Endothelial cell (in vitro differentiated cells): ENCODE measurements around the gene IL1RAP. TPM values are rescaled to one million over a fixed set of nuclear protein-coding genes. Genes with fewer than 3 reads are reported as not detected.
A peak's percentile ranks its signal among the peaks of the same experiment; 100 is the strongest.

ENCODE experiments used
- DNase-seq: peaks from one replicate; pipeline ENCODE4 v3.0.0; 2021; ENCODE audit warnings: low spot score
- H3K27ac Mint-ChIP-seq: one replicate; pipeline ENCODE4 v1.8.0; 2021; ENCODE audit warnings: mixed read lengths, inconsistent platforms; ENCODE audit not compliant: unreplicated experiment
- H3K27me3 Mint-ChIP-seq: one replicate; pipeline ENCODE4 v1.8.0; 2021; ENCODE audit warnings: mild to moderate bottlenecking, moderate library complexity, mixed read lengths, inconsistent platforms; ENCODE audit not compliant: unreplicated experiment
- H3K36me3 Mint-ChIP-seq: one replicate; pipeline ENCODE4 v1.8.0; 2021; ENCODE audit warnings: mild to moderate bottlenecking, low read depth, mixed read lengths, inconsistent platforms; ENCODE audit not compliant: unreplicated experiment
- H3K4me1 Mint-ChIP-seq: one replicate; pipeline ENCODE4 v1.8.0; 2021; ENCODE audit warnings: mild to moderate bottlenecking, mixed read lengths, inconsistent platforms; ENCODE audit not compliant: unreplicated experiment
- H3K4me3 Mint-ChIP-seq: one replicate; pipeline ENCODE4 v1.8.0; 2021; ENCODE audit warnings: mild to moderate bottlenecking, mixed read lengths, inconsistent platforms; ENCODE audit not compliant: unreplicated experiment
- H3K9me3 Mint-ChIP-seq: one replicate; pipeline ENCODE4 v1.8.0; 2021; ENCODE audit warnings: mixed read lengths, inconsistent platforms; ENCODE audit not compliant: unreplicated experiment
- total RNA-seq: library from RNA; stranded (reverse); fragmentation: NEBNext Ultra II Directional; extraction: Animal tissue kit (Norgen Biotek cat#: 25700); gene quantifications from one replicate; pipeline ENCODE4 v1.2.1, GENCODE V29; 2021; ENCODE audit not compliant: unreplicated experiment
- TF ChIP-seq, protein P1 (sequence below): fragments of 200-600 bp; sonication (generic); IDR thresholded peaks from one replicate; pipeline ENCODE4 v1.5.0; 2021; ENCODE audit warnings: antibody characterized with exemption; ENCODE audit not compliant: unreplicated experiment

Gene IL1RAP
- total RNA-seq, 1 donor from 2014 or later = 7.7 TPM

- Mint-ChIP-seq H3K4me3 (peak overlapping the region; percentile 73), H3K9me3 (peaks cover 5% of the 10 kb centered on the region), H3K36me3 (no peaks in the 10 kb centered on the region), H3K4me1 (peaks cover 3% of the 10 kb centered on the region), H3K27me3 (no peaks in the 10 kb centered on the region), H3K27ac (peak overlapping the region; percentile 75)
- peak; percentile 5 for DNase-seq
- TF ChIP-seq, protein P1, sequence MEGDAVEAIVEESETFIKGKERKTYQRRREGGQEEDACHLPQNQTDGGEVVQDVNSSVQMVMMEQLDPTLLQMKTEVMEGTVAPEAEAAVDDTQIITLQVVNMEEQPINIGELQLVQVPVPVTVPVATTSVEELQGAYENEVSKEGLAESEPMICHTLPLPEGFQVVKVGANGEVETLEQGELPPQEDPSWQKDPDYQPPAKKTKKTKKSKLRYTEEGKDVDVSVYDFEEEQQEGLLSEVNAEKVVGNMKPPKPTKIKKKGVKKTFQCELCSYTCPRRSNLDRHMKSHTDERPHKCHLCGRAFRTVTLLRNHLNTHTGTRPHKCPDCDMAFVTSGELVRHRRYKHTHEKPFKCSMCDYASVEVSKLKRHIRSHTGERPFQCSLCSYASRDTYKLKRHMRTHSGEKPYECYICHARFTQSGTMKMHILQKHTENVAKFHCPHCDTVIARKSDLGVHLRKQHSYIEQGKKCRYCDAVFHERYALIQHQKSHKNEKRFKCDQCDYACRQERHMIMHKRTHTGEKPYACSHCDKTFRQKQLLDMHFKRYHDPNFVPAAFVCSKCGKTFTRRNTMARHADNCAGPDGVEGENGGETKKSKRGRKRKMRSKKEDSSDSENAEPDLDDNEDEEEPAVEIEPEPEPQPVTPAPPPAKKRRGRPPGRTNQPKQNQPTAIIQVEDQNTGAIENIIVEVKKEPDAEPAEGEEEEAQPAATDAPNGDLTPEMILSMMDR = no peak
Measured at GRCh38 chr3:190552969-190553759, 39.3 kb downstream of the IL1RAP start.

DNA sequence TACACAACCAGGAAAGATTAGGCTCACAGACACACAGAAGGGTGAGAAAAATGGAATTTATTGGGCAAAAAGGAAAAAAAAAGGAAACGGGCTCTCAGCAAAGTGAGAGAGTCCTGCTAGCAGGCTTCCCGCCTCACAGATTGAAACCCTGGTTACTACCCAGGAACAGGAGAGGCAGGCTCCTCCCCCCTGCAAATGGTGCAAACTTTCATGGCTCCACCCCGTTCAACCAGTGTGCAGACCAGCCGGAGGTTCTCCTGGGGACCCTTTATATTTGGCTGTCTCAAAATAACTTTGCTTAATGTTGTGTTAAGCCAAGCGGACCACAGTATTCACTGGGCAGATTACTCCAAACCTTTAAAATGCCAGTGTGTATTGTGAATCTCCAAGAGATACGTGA, 40.3 kb downstream of the IL1RAP start:
- Mint-ChIP-seq H3K27ac (no peak overlapping the region), H3K4me3 (peak overlapping the region; percentile 49), H3K27me3 (no peaks in the 10 kb centered on the region), H3K36me3 (no peaks in the 10 kb centered on the region), H3K9me3 (peaks cover 5% of the 10 kb centered on the region), H3K4me1 (peaks cover 3% of the 10 kb centered on the region)
- DNase-seq = peak; percentile 19
- TF ChIP-seq, protein P1 = no peak

GRCh38 chr3:190556351-190556750, 42.5 kb downstream of the IL1RAP start:
- Mint-ChIP-seq H3K27me3 (no peaks in the 10 kb centered on the region), H3K27ac (no peak overlapping the region), H3K4me1 (peaks cover 3% of the 10 kb centered on the region), H3K9me3 (peaks cover 5% of the 10 kb centered on the region), H3K36me3 (no peaks in the 10 kb centered on the region), H3K4me3 (no peak overlapping the region)
- DNase-seq = no peak
- TF ChIP-seq, protein P1 = no peak

- Mint-ChIP-seq H3K4me1 (peaks cover 3% of the 10 kb centered on the region), H3K36me3 (no peaks in the 10 kb centered on the region), H3K27ac (no peak overlapping the region), H3K9me3 (peaks cover 5% of the 10 kb centered on the region), H3K27me3 (no peaks in the 10 kb centered on the region), H3K4me3 (no peak overlapping the region)
- TF ChIP-seq, protein P1 = no peak
- no peak for DNase-seq
Measured at GRCh38 chr3:190557296-190557695, 43.4 kb downstream of the IL1RAP start.

DNA sequence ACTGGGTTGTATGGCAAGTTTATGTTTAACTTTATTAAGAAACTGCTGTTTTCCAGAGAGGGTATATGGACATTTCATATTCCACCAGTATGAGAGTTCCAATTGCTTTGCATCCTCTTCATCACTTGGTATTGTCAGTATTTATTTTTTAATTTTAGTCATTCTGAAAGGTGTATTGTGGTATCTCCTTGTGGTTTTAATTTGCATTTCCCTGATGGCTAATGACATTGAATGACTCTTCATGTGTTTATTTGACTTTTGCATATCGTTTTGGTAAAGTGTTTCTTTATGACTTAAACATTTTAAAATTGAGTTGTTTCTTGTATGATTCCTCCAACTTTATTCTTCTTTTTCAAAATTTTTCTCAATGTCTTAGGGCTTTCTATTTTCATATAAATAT, 44.4 kb downstream of the IL1RAP start:
- Mint-ChIP-seq H3K4me3 (no peak overlapping the region), H3K27me3 (no peaks in the 10 kb centered on the region), H3K27ac (no peak overlapping the region), H3K4me1 (peaks cover under 1% of the 10 kb centered on the region), H3K36me3 (no peaks in the 10 kb centered on the region), H3K9me3 (peaks cover 1% of the 10 kb centered on the region)
- DNase-seq = no peak
- TF ChIP-seq, protein P1 = no peak
